CD4-positive, CD25-positive, alpha-beta regulatory T cell (primary cell): Measurements from ENCODE around the gene KRT35. TPM values are rescaled to one million over a fixed set of nuclear protein-coding genes. Genes with fewer than 3 reads are reported as not detected.
A peak's percentile ranks its signal among the peaks of the same experiment; 100 is the strongest.

Experiments
- ATAC-seq, 2 donors: fragments of 150-1000 bp; cut with Tn5 transposase; one replicate each; pipeline ENCODE4 v1.10.0; 2021; ENCODE audit warnings: low read depth in 2 of 2, moderate number of reproducible peaks in 2 of 2, moderate library complexity in 1 of 2
- DNase-seq, 3 donors: peaks; one replicate each; pipeline versions ENCODE4 v3.0.0 to v3.0.0-alpha.2; 2012 to 2022; ENCODE audit warnings: mixed read lengths in 1 of 3
- H3K27ac ChIP-seq: one replicate; pipeline ENCODE4 v1.7.0; 2013; ENCODE audit warnings: mild to moderate bottlenecking, low read length; ENCODE audit not compliant: insufficient read depth, poor library complexity, severe bottlenecking
- H3K27me3 ChIP-seq: one replicate; pipeline ENCODE4 v1.7.0; 2013; ENCODE audit warnings: low read length; ENCODE audit not compliant: control insufficient read depth, insufficient read depth
- H3K36me3 ChIP-seq: one replicate; pipeline ENCODE4 v1.7.0; 2013; ENCODE audit warnings: mild to moderate bottlenecking, low read length, moderate library complexity; ENCODE audit not compliant: control insufficient read depth, insufficient read depth
- H3K4me1 ChIP-seq: 2 replicates; pipeline ENCODE4 v1.7.0; 2013; ENCODE audit warnings: mild to moderate bottlenecking, low read length; ENCODE audit not compliant: insufficient read depth, control insufficient read depth, poor library complexity, severe bottlenecking
- H3K4me3 ChIP-seq: one replicate; pipeline ENCODE4 v1.7.0; 2013; ENCODE audit warnings: low read depth, mild to moderate bottlenecking, low read length, moderate library complexity
- H3K9me3 ChIP-seq, 2 experiments: 1 replicate in 1 of 2; 2 replicates in 1 of 2; pipeline ENCODE4 v1.7.0; 2013; ENCODE audit warnings: low read length in 2 of 2, mild to moderate bottlenecking in 1 of 2, moderate library complexity in 1 of 2; ENCODE audit not compliant: control insufficient read depth in 2 of 2
- H3K27ac Mint-ChIP-seq, 3 donors: one replicate each; pipeline ENCODE4 v1.8.0; 2020 to 2022; ENCODE audit warnings: mild to moderate bottlenecking in 3 of 3, mixed read lengths in 3 of 3, moderate library complexity in 2 of 3
- H3K27me3 Mint-ChIP-seq: one replicate; pipeline ENCODE4 v1.8.0; 2022; ENCODE audit warnings: mild to moderate bottlenecking, mixed read lengths
- H3K36me3 Mint-ChIP-seq: one replicate; pipeline ENCODE4 v1.8.0; 2020; ENCODE audit warnings: mixed read lengths
- H3K4me1 Mint-ChIP-seq, 4 donors: one replicate each; pipeline ENCODE4 v1.8.0; 2020 to 2022; ENCODE audit warnings: mixed read lengths in 4 of 4, mild to moderate bottlenecking in 1 of 4
- H3K4me3 Mint-ChIP-seq, 4 donors: one replicate each; pipeline ENCODE4 v1.8.0; 2020 to 2022; ENCODE audit warnings: mild to moderate bottlenecking in 4 of 4, mixed read lengths in 4 of 4, moderate library complexity in 3 of 4
- H3K9me3 Mint-ChIP-seq, 7 donors: one replicate each; pipeline ENCODE4 v1.8.0; 2020 to 2022; ENCODE audit warnings: mixed read lengths in 7 of 7, mild to moderate bottlenecking in 3 of 7, moderate library complexity in 2 of 7
- polyA plus RNA-seq, 4 donors: library from polyadenylated mRNA; unstranded; fragments of 300-500 nt; fragmentation: Illumina TruSeq; gene quantifications; one replicate each; pipeline ENCODE4 v1.2.3, GENCODE V29; 2021
- total RNA-seq: library from RNA; stranded (reverse); gene quantifications from one replicate; pipeline ENCODE4 v1.2.3, GENCODE V29; 2022

Gene KRT35
- total and polyA plus RNA-seq, 5 donors from 2014 or later: not detected

GRCh38 chr17:41467561-41467960 lies 13.4 kb downstream of the KRT35 start:
- DNase-seq (no peak), ATAC-seq (no peak)
- no peak overlapping the region for H3K27ac Mint-ChIP-seq
- Histone ChIP-seq H3K27me3 (peaks cover 2% of the 10 kb centered on the region), H3K36me3 (no peaks in the 10 kb centered on the region), H3K4me3 (no peak overlapping the region), H3K9me3 (peaks cover 0 to 3% of the 10 kb centered on the region in 2 experiments), H3K4me1 (no peaks in the 10 kb centered on the region), H3K27ac (no peak overlapping the region)
- no peak overlapping the region for H3K4me3 Mint-ChIP-seq
- H3K36me3 Mint-ChIP-seq: no peaks in the 10 kb centered on the region
- H3K27me3 Mint-ChIP-seq: peaks cover 11% of the 10 kb centered on the region
- H3K4me1 Mint-ChIP-seq: no peaks in the 10 kb centered on the region
- H3K9me3 Mint-ChIP-seq: peaks cover 0 to 9% (median 0%) of the 10 kb centered on the region in 7 donors

GRCh38 chr17:41466988-41467387 lies 14.0 kb downstream of the KRT35 start, which contains the start of gene KRT32:
Gene KRT32 (minus strand): TSS chr17:41467386. CDS start chr17:41467325, 61 bp downstream.
- no peaks in the 10 kb centered on the region for H3K4me1 Mint-ChIP-seq
- Histone ChIP-seq H3K27ac (no peak within 1 kb of the TSS), H3K4me1 (no peaks in the 10 kb centered on the region), H3K36me3 (no peaks in the 10 kb centered on the region), H3K4me3 (no peak within 1 kb of the TSS), H3K27me3 (peaks cover 2% of the 10 kb centered on the region), H3K9me3 (peaks cover 0 to 3% of the 10 kb centered on the region in 2 experiments)
- H3K9me3 Mint-ChIP-seq: peaks cover 0 to 9% (median 0%) of the 10 kb centered on the region in 7 donors
- H3K27me3 Mint-ChIP-seq: peaks cover 11% of the 10 kb centered on the region
- no peak within 1 kb of the TSS for H3K27ac Mint-ChIP-seq
- no peak within 1 kb of the TSS for H3K4me3 Mint-ChIP-seq
- DNase-seq: no peak
- ATAC-seq: no peak
- H3K36me3 Mint-ChIP-seq: no peaks in the 10 kb centered on the region

GRCh38 chr17:41464682-41465081 lies 16.3 kb downstream of the KRT35 start:
- ATAC-seq (no peak), DNase-seq (no peak)
- Mint-ChIP-seq H3K27ac (no peak overlapping the region), H3K4me3 (no peak overlapping the region), H3K9me3 (peaks cover 0 to 4% (median 0%) of the 10 kb centered on the region in 7 donors), H3K27me3 (peaks cover 16% of the 10 kb centered on the region), H3K4me1 (no peaks in the 10 kb centered on the region), H3K36me3 (no peaks in the 10 kb centered on the region)
- Histone ChIP-seq H3K36me3 (no peaks in the 10 kb centered on the region), H3K27ac (no peak overlapping the region), H3K9me3 (no peaks in the 10 kb centered on the region), H3K27me3 (peaks cover 2% of the 10 kb centered on the region), H3K4me3 (no peak overlapping the region), H3K4me1 (no peaks in the 10 kb centered on the region)

GRCh38 chr17:41464173-41464572 lies 16.8 kb downstream of the KRT35 start:
- peak overlapping the region in 1 of 4 donors; percentile 74 for H3K4me3 Mint-ChIP-seq
- Histone ChIP-seq H3K27me3 (peaks cover 2% of the 10 kb centered on the region), H3K9me3 (no peaks in the 10 kb centered on the region), H3K36me3 (no peaks in the 10 kb centered on the region), H3K4me3 (no peak overlapping the region), H3K27ac (no peak overlapping the region), H3K4me1 (no peaks in the 10 kb centered on the region)
- H3K4me1 Mint-ChIP-seq: no peaks in the 10 kb centered on the region
- DNase-seq (no peak), ATAC-seq (no peak)
- peaks cover 12% of the 10 kb centered on the region for H3K27me3 Mint-ChIP-seq
- H3K9me3 Mint-ChIP-seq: peaks cover 0 to 4% (median 0%) of the 10 kb centered on the region in 7 donors
- H3K36me3 Mint-ChIP-seq: no peaks in the 10 kb centered on the region
- H3K27ac Mint-ChIP-seq: no peak overlapping the region

GRCh38 chr17:41463746-41464145 lies 17.2 kb downstream of the KRT35 start:
- H3K4me3 Mint-ChIP-seq: peak overlapping the region in 1 of 4 donors; percentile 74
- H3K9me3 Mint-ChIP-seq: peaks cover 0 to 4% (median 0%) of the 10 kb centered on the region in 7 donors
- Histone ChIP-seq H3K36me3 (no peaks in the 10 kb centered on the region), H3K27ac (no peak overlapping the region), H3K27me3 (peaks cover under 1% of the 10 kb centered on the region), H3K4me1 (no peaks in the 10 kb centered on the region), H3K9me3 (no peaks in the 10 kb centered on the region), H3K4me3 (no peak overlapping the region)
- no peak for DNase-seq
- H3K27me3 Mint-ChIP-seq: peaks cover 8% of the 10 kb centered on the region
- no peak for ATAC-seq
- no peak overlapping the region for H3K27ac Mint-ChIP-seq
- no peaks in the 10 kb centered on the region for H3K4me1 Mint-ChIP-seq
- H3K36me3 Mint-ChIP-seq: no peaks in the 10 kb centered on the region

- H3K4me1 Mint-ChIP-seq: no peaks in the 10 kb centered on the region
Measured at GRCh38 chr17:41462705-41463104, 18.2 kb downstream of the KRT35 start.

GRCh38 chr17:41457676-41458075 lies 23.3 kb downstream of the KRT35 start:
- peaks cover 9% of the 10 kb centered on the region for H3K27me3 Mint-ChIP-seq

More at GRCh38 chr17:41462705-41463104, 18.2 kb downstream of the KRT35 start:
- H3K4me3 ChIP-seq: no peak overlapping the region
- H3K27ac Mint-ChIP-seq: no peak overlapping the region
- H3K4me1 ChIP-seq: no peaks in the 10 kb centered on the region
- ATAC-seq (no peak), DNase-seq (no peak)
- H3K27ac ChIP-seq: no peak overlapping the region
- no peak overlapping the region for H3K4me3 Mint-ChIP-seq
- H3K27me3 ChIP-seq: peaks cover 2% of the 10 kb centered on the region
- peaks cover 0 to 4% (median 0%) of the 10 kb centered on the region in 7 donors for H3K9me3 Mint-ChIP-seq
- H3K36me3 Mint-ChIP-seq: no peaks in the 10 kb centered on the region
- H3K9me3 ChIP-seq: no peaks in the 10 kb centered on the region
- no peaks in the 10 kb centered on the region for H3K36me3 ChIP-seq
- peaks cover 5% of the 10 kb centered on the region for H3K27me3 Mint-ChIP-seq

GRCh38 chr17:41456204-41456603 lies 24.7 kb downstream of the KRT35 start:
- H3K4me1 ChIP-seq: no peaks in the 10 kb centered on the region
- no peaks in the 10 kb centered on the region for H3K9me3 ChIP-seq
- ATAC-seq (no peak), DNase-seq (no peak)
- no peaks in the 10 kb centered on the region for H3K36me3 ChIP-seq
- H3K4me3 Mint-ChIP-seq: no peak overlapping the region
- peaks cover 12% of the 10 kb centered on the region for H3K27me3 Mint-ChIP-seq
- no peaks in the 10 kb centered on the region for H3K4me1 Mint-ChIP-seq
- peaks cover 0 to 4% (median 0%) of the 10 kb centered on the region in 7 donors for H3K9me3 Mint-ChIP-seq
- no peak overlapping the region for H3K27ac Mint-ChIP-seq
- no peak overlapping the region for H3K27ac ChIP-seq
- H3K36me3 Mint-ChIP-seq: no peaks in the 10 kb centered on the region
- H3K4me3 ChIP-seq: no peak overlapping the region
- H3K27me3 ChIP-seq: peaks cover 2% of the 10 kb centered on the region

More at GRCh38 chr17:41457676-41458075, 23.3 kb downstream of the KRT35 start:
- DNase-seq (no peak), ATAC-seq (no peak)
- Histone ChIP-seq H3K36me3 (no peaks in the 10 kb centered on the region), H3K4me1 (no peaks in the 10 kb centered on the region), H3K9me3 (no peaks in the 10 kb centered on the region), H3K27ac (no peak overlapping the region), H3K4me3 (no peak overlapping the region), H3K27me3 (peaks cover 2% of the 10 kb centered on the region)
- Mint-ChIP-seq H3K4me3 (no peak overlapping the region), H3K9me3 (peaks cover 0 to 4% (median 0%) of the 10 kb centered on the region in 7 donors), H3K36me3 (no peaks in the 10 kb centered on the region), H3K27ac (no peak overlapping the region), H3K4me1 (no peaks in the 10 kb centered on the region)
